GM23338 (cell line): ENCODE measurements around the gene NDUFB2. TPM values are rescaled to one million over a fixed set of nuclear protein-coding genes. Genes with fewer than 3 reads are reported as not detected.

Source experiments
- EZH2 ChIP-seq: fragments of 200-600 bp; sonication (generic); IDR thresholded peaks from one replicate; pipeline ENCODE4 v1.8.0; 2017; ENCODE audit warnings: antibody characterized with exemption, mild to moderate bottlenecking, low read depth; ENCODE audit not compliant: unreplicated experiment
- polyA plus RNA-seq: library from polyadenylated mRNA; unstranded; fragments of >200 nt; fragmentation: Nextera tagmentation; extraction: Ambion mirVana; gene quantifications from 2 replicates; pipeline ENCODE4 v1.2.1, GENCODE V29; 2016
- total RNA-seq: library from RNA; depleted of rRNA; stranded (reverse); fragments of >200 nt; shearing (Covaris generic); gene quantifications from 2 replicates; pipeline ENCODE4 v1.2.3, GENCODE V29; 2014
- TF ChIP-seq, protein P1 (sequence below): fragments of 250-450 bp; sonication (Bioruptor Pico); IDR thresholded peaks from 2 replicates; pipeline ENCODE4 v1.5.0; 2020; ENCODE audit warnings: mild to moderate bottlenecking, moderate library complexity
- TF ChIP-seq, protein P2 (sequence below): IDR thresholded peaks from one replicate; pipeline ENCODE4 v1.6.1; 2018; ENCODE audit warnings: antibody characterized with exemption; ENCODE audit not compliant: unreplicated experiment

Gene NDUFB2
- total and polyA plus RNA-seq, 2 experiments from 2014 or later, result 306 to 382 TPM

GRCh38 chr7:140683657-140684056, 12.9 kb upstream of the NDUFB2 start (continued):
- TF ChIP-seq, protein P1, sequence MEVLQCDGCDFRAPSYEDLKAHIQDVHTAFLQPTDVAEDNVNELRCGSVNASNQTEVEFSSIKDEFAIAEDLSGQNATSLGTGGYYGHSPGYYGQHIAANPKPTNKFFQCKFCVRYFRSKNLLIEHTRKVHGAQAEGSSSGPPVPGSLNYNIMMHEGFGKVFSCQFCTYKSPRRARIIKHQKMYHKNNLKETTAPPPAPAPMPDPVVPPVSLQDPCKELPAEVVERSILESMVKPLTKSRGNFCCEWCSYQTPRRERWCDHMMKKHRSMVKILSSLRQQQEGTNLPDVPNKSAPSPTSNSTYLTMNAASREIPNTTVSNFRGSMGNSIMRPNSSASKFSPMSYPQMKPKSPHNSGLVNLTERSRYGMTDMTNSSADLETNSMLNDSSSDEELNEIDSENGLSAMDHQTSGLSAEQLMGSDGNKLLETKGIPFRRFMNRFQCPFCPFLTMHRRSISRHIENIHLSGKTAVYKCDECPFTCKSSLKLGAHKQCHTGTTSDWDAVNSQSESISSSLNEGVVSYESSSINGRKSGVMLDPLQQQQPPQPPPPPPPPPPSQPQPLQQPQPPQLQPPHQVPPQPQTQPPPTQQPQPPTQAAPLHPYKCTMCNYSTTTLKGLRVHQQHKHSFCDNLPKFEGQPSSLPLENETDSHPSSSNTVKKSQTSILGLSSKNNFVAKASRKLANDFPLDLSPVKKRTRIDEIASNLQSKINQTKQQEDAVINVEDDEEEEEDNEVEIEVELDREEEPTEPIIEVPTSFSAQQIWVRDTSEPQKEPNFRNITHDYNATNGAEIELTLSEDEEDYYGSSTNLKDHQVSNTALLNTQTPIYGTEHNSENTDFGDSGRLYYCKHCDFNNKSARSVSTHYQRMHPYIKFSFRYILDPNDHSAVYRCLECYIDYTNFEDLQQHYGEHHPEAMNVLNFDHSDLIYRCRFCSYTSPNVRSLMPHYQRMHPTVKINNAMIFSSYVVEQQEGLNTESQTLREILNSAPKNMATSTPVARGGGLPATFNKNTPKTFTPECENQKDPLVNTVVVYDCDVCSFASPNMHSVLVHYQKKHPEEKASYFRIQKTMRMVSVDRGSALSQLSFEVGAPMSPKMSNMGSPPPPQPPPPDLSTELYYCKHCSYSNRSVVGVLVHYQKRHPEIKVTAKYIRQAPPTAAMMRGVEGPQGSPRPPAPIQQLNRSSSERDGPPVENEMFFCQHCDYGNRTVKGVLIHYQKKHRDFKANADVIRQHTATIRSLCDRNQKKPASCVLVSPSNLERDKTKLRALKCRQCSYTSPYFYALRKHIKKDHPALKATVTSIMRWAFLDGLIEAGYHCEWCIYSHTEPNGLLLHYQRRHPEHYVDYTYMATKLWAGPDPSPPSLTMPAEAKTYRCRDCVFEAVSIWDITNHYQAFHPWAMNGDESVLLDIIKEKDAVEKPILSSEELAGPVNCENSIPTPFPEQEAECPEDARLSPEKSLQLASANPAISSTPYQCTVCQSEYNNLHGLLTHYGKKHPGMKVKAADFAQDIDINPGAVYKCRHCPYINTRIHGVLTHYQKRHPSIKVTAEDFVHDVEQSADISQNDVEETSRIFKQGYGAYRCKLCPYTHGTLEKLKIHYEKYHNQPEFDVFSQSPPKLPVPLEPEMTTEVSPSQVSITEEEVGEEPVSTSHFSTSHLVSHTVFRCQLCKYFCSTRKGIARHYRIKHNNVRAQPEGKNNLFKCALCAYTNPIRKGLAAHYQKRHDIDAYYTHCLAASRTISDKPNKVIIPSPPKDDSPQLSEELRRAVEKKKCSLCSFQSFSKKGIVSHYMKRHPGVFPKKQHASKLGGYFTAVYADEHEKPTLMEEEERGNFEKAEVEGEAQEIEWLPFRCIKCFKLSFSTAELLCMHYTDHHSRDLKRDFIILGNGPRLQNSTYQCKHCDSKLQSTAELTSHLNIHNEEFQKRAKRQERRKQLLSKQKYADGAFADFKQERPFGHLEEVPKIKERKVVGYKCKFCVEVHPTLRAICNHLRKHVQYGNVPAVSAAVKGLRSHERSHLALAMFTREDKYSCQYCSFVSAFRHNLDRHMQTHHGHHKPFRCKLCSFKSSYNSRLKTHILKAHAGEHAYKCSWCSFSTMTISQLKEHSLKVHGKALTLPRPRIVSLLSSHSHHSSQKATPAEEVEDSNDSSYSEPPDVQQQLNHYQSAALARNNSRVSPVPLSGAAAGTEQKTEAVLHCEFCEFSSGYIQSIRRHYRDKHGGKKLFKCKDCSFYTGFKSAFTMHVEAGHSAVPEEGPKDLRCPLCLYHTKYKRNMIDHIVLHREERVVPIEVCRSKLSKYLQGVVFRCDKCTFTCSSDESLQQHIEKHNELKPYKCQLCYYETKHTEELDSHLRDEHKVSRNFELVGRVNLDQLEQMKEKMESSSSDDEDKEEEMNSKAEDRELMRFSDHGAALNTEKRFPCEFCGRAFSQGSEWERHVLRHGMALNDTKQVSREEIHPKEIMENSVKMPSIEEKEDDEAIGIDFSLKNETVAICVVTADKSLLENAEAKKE (CRISPR knock-in tag), result no peak
- TF ChIP-seq, protein P2, sequence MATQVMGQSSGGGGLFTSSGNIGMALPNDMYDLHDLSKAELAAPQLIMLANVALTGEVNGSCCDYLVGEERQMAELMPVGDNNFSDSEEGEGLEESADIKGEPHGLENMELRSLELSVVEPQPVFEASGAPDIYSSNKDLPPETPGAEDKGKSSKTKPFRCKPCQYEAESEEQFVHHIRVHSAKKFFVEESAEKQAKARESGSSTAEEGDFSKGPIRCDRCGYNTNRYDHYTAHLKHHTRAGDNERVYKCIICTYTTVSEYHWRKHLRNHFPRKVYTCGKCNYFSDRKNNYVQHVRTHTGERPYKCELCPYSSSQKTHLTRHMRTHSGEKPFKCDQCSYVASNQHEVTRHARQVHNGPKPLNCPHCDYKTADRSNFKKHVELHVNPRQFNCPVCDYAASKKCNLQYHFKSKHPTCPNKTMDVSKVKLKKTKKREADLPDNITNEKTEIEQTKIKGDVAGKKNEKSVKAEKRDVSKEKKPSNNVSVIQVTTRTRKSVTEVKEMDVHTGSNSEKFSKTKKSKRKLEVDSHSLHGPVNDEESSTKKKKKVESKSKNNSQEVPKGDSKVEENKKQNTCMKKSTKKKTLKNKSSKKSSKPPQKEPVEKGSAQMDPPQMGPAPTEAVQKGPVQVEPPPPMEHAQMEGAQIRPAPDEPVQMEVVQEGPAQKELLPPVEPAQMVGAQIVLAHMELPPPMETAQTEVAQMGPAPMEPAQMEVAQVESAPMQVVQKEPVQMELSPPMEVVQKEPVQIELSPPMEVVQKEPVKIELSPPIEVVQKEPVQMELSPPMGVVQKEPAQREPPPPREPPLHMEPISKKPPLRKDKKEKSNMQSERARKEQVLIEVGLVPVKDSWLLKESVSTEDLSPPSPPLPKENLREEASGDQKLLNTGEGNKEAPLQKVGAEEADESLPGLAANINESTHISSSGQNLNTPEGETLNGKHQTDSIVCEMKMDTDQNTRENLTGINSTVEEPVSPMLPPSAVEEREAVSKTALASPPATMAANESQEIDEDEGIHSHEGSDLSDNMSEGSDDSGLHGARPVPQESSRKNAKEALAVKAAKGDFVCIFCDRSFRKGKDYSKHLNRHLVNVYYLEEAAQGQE, result no peak
- no peak for TF ChIP-seq EZH2
